K562 (cell line): ENCODE measurements around the gene PLEKHH3. TPM values are rescaled to one million over a fixed set of nuclear protein-coding genes. Genes with fewer than 3 reads are reported as not detected.

Source experiments
- ARNT ChIP-seq, 2 experiments: fragments of 450-650 bp; IDR thresholded peaks; 2 replicates each; pipeline ENCODE4 v1.6.1; 2016; ENCODE audit warnings: mild to moderate bottlenecking in 1 of 2
- CXXC5 ChIP-seq: fragments of 250-450 bp; sonication (Bioruptor Pico); IDR thresholded peaks from 2 replicates; pipeline ENCODE4 v1.8.0; 2022; ENCODE audit warnings: inconsistent platforms, mild to moderate bottlenecking, moderate library complexity
- KDM4B ChIP-seq, 2 experiments: fragments of 450-650 bp in 1 of 2; sonication (generic) in 1 of 2; IDR thresholded peaks; 2 replicates each; pipeline ENCODE4 v1.6.1; 2016 to 2017; ENCODE audit warnings: borderline replicate concordance in 2 of 2, antibody characterized with exemption in 1 of 2, low read depth in 1 of 2, mild to moderate bottlenecking in 1 of 2
- LARP7 ChIP-seq: fragments of 450-650 bp; IDR thresholded peaks from 2 replicates; pipeline ENCODE4 v1.6.1; 2016
- MEF2D ChIP-seq: conservative IDR thresholded peaks from 2 replicates; pipeline ENCODE4 v1.6.1; 2016; ENCODE audit warnings: low read depth, missing genetic modification characterization, missing compliant biosample characterization
- NEUROD1 ChIP-seq: fragments of 150-350 bp; IDR thresholded peaks from 2 replicates; pipeline ENCODE4 v1.6.1; 2014; ENCODE audit warnings: borderline replicate concordance, low read length, low read depth; ENCODE audit not compliant: partially characterized antibody
- NR2C2 ChIP-seq, 2 experiments: fragments of 200-800 bp in 1 of 2; sonication (Bioruptor generic) in 1 of 2; sonication (generic) in 1 of 2; formaldehyde crosslinking in 1 of 2; IDR thresholded peaks; 2 replicates each; pipeline versions ENCODE4 v1.6.1 to v1.8.0; 2016 to 2022; ENCODE audit warnings: mild to moderate bottlenecking in 1 of 2, missing compliant biosample characterization in 1 of 2, missing genetic modification characterization in 1 of 2, missing genetic modification reagents in 1 of 2
- PHB2 ChIP-seq: fragments of 450-650 bp; IDR thresholded peaks from 2 replicates; pipeline ENCODE4 v1.6.1; 2017; ENCODE audit warnings: low read depth
- TBP ChIP-seq: optimal IDR thresholded peaks from 2 replicates; pipeline ENCODE3; 2011; ENCODE audit warnings: low read depth, low read length, improper control_type of control experiment
- ZNF133 ChIP-seq: fragments of 250-450 bp; sonication (Bioruptor Pico); IDR thresholded peaks from 2 replicates; pipeline ENCODE4 v1.4.0; 2020; ENCODE audit warnings: mild to moderate bottlenecking
- polyA plus RNA-seq, 8 experiments: library from polyadenylated mRNA; depleted of rRNA in 4 of 8; stranded (reverse) in 5 of 8; unstranded in 3 of 8; fragments of >200 nt; fragmentation: Nextera tagmentation in 2 of 8; fragmentation: Illumina TruSeq in 1 of 8; extraction: Ambion mirVana in 2 of 8; extraction: Trizol in 1 of 8; gene quantifications; 2 replicates each; pipeline versions ENCODE4 v1.2.1 to v1.2.3, GENCODE V29; 2011 to 2014; ENCODE audit warnings: inconsistent platforms in 1 of 8, missing spikeins in 1 of 8
- total RNA-seq, 7 experiments: library from RNA; depleted of rRNA in 6 of 7; stranded (reverse); fragments of >200 nt in 6 of 7; fragmentation: Illumina TruSeq in 2 of 7; extraction: Trizol in 2 of 7; gene quantifications; 2 replicates each; pipeline versions ENCODE4 v1.2.1 to v1.2.3, GENCODE V29; 2011 to 2021; ENCODE audit warnings: low replicate concordance in 1 of 7
- TF ChIP-seq, protein P1 (sequence below): fragments of 450-650 bp; IDR thresholded peaks from 2 replicates; pipeline ENCODE4 v1.6.1; 2016; ENCODE audit warnings: mild to moderate bottlenecking
- TF ChIP-seq, protein P2 (sequence below): sonication (generic); formaldehyde crosslinking; IDR thresholded peaks from 2 replicates; pipeline ENCODE4 v1.8.1; 2022; ENCODE audit warnings: missing genetic modification reagents
- TF ChIP-seq, protein P3 (sequence below): fragments of 450-650 bp; IDR thresholded peaks from 2 replicates; pipeline ENCODE4 v1.6.1; 2016; ENCODE audit warnings: low read depth

PLEKHH3 gene
- total and polyA plus RNA-seq, 9 of the 15 experiments (the other 6 are each of a cell fraction or from before 2014, with no cell fraction given): 0.58 to 34.5 (median 5.0) TPM

DNA sequence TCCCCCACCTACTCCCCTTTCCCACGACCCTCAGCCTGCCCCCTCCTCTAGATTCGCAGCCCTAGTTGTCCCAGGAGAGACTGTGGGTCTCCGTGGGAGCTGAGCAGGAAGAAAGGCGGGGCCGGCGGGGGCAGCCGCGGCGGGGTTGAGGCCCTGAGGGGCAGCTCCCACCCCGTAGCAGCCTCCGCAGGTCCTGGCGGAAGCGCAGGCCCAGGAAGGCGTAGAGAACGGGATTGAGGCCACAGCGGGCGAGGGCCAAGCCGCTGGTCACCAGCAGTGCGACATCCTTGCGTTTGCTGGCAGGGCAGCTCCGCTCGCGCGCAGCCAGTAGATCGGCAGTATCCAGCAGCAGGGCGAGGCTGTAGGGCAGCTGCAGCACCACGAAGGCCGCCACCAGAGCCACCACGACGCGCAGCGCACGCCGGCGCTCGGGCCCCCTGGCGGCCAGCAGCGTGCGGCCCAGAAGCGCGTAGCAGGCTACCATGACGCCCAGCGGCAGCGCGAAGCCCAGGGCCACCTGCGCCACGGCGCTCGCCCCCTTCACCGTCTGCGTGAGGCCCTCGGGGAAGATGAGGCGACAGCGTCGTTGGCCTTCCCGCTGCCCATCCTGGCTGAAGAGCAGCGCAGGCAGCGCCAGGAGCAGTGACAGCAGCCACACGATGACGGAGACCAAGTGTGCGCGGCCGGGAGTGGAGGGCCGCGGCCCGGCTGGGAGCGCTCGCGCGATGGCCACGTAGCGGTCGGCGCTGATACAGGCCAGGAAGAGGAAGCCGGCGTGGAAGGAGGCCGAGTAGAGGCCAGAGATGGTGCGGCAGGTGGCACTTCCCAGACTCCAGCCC lies 2.9 kb upstream of the PLEKHH3 start (continued):
- TF ChIP-seq CXXC5 (peak; percentile 85), TBP (no peak), NEUROD1 (no peak), KDM4B (IDR thresholded peaks at IDR 0.05; ENCODE audit: borderline replicate concordance in 2 of 2, low read depth in 1 of 2) (0 out of 4 replicates have a peak, but pooled peaks of 1 of the 2 experiments have one; percentile 45), PHB2 (no peak), ZNF133 (CRISPR knock-in tag) (no peak), NR2C2 (CRISPR knock-in tag; IDR thresholded peaks at IDR 0.05) (peak; percentile 77; the same call in 1 of the 2 replicates), NR2C2 (tag; IDR thresholded peaks at IDR 0.05) (0 out of 2 replicates have a peak, but pooled peaks have one; percentile 25), MEF2D (no peak), ARNT (IDR thresholded peaks at IDR 0.05) (no peak), LARP7 (no peak)
- TF ChIP-seq, protein P1, sequence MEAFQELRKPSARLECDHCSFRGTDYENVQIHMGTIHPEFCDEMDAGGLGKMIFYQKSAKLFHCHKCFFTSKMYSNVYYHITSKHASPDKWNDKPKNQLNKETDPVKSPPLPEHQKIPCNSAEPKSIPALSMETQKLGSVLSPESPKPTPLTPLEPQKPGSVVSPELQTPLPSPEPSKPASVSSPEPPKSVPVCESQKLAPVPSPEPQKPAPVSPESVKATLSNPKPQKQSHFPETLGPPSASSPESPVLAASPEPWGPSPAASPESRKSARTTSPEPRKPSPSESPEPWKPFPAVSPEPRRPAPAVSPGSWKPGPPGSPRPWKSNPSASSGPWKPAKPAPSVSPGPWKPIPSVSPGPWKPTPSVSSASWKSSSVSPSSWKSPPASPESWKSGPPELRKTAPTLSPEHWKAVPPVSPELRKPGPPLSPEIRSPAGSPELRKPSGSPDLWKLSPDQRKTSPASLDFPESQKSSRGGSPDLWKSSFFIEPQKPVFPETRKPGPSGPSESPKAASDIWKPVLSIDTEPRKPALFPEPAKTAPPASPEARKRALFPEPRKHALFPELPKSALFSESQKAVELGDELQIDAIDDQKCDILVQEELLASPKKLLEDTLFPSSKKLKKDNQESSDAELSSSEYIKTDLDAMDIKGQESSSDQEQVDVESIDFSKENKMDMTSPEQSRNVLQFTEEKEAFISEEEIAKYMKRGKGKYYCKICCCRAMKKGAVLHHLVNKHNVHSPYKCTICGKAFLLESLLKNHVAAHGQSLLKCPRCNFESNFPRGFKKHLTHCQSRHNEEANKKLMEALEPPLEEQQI: no peak
- TF ChIP-seq, protein P2, sequence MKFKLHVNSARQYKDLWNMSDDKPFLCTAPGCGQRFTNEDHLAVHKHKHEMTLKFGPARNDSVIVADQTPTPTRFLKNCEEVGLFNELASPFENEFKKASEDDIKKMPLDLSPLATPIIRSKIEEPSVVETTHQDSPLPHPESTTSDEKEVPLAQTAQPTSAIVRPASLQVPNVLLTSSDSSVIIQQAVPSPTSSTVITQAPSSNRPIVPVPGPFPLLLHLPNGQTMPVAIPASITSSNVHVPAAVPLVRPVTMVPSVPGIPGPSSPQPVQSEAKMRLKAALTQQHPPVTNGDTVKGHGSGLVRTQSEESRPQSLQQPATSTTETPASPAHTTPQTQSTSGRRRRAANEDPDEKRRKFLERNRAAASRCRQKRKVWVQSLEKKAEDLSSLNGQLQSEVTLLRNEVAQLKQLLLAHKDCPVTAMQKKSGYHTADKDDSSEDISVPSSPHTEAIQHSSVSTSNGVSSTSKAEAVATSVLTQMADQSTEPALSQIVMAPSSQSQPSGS (CRISPR knock-in tag): peak; percentile 76; the same call in 1 of the 2 replicates
- TF ChIP-seq, protein P3, sequence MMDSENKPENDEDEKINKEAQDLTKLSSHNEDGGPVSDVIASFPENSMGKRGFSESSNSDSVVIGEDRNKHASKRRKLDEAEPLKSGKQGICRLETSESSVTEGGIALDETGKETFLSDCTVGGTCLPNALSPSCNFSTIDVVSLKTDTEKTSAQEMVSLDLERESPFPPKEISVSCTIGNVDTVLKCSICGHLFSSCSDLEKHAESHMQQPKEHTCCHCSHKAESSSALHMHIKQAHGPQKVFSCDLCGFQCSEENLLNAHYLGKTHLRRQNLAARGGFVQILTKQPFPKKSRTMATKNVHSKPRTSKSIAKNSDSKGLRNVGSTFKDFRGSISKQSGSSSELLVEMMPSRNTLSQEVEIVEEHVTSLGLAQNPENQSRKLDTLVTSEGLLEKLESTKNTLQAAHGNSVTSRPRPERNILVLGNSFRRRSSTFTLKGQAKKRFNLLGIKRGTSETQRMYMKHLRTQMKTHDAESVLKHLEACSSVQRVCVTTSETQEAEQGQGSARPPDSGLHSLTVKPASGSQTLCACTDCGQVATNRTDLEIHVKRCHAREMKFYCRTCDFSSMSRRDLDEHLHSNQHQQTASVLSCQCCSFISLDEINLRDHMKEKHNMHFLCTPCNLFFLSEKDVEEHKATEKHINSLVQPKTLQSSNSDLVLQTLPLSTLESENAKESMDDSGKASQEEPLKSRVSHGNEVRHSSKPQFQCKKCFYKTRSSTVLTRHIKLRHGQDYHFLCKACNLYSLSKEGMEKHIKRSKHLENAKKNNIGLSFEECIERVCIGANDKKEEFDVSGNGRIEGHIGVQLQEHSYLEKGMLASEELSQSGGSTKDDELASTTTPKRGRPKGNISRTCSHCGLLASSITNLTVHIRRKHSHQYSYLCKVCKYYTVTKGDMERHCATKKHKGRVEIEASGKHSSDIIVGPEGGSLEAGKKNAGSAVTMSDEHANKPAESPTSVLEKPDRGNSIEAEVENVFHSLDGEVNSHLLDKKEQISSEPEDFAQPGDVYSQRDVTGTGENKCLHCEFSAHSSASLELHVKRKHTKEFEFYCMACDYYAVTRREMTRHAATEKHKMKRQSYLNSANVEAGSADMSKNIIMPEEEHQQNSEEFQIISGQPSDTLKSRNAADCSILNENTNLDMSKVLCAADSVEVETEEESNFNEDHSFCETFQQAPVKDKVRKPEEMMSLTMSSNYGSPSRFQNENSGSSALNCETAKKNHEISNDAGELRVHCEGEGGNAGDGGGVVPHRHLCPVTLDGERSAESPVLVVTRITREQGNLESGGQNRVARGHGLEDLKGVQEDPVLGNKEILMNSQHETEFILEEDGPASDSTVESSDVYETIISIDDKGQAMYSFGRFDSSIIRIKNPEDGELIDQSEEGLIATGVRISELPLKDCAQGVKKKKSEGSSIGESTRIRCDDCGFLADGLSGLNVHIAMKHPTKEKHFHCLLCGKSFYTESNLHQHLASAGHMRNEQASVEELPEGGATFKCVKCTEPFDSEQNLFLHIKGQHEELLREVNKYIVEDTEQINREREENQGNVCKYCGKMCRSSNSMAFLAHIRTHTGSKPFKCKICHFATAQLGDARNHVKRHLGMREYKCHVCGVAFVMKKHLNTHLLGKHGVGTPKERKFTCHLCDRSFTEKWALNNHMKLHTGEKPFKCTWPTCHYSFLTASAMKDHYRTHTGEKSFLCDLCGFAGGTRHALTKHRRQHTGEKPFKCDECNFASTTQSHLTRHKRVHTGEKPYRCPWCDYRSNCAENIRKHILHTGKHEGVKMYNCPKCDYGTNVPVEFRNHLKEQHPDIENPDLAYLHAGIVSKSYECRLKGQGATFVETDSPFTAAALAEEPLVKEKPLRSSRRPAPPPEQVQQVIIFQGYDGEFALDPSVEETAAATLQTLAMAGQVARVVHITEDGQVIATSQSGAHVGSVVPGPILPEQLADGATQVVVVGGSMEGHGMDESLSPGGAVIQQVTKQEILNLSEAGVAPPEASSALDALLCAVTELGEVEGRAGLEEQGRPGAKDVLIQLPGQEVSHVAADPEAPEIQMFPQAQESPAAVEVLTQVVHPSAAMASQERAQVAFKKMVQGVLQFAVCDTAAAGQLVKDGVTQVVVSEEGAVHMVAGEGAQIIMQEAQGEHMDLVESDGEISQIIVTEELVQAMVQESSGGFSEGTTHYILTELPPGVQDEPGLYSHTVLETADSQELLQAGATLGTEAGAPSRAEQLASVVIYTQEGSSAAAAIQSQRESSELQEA: no peak
